ENCODE data around the gene NDUFV1. TPM values are rescaled to one million over a fixed set of nuclear protein-coding genes. Genes with fewer than 3 reads are reported as not detected.

Gene NDUFV1
- polyA plus RNA-seq, 1 experiment = 79.5 TPM

GRCh38 chr11:67583247-67584204, 23.2 kb upstream of the NDUFV1 start, which contains the start of gene GSTP1:
TSS of gene GSTP1 (plus strand) at chr11:67583812. CDS start at chr11:67583844, 32 bp downstream.
- DNase-seq (ENCODE audit: low read depth, low spot score) = peak; percentile 78
- H3K9me3 ChIP-seq (ENCODE audit: control insufficient read depth, insufficient read depth, low read length) = no peaks in the 10 kb centered on the region; the same call in 1 of the 2 replicates
- TF ChIP-seq CTCF (IDR thresholded peaks at IDR 0.05; ENCODE audit: low read depth, low read length) = peak; percentile 51
- H3K27ac ChIP-seq (ENCODE audit: low read depth, low read length) = peak within 1 kb of the TSS; percentile 81
- H3K4me3 ChIP-seq (ENCODE audit: low read depth, low read length) = peak within 1 kb of the TSS; percentile 80
- CTCF ChIA-PET = interaction anchor here (0.6 to 1.2 kb wide), 3 partner anchors 18 to 203 kb away, joined by 3 to 5 read pairs (median 3); partner anchors contain the start of gene NUDT8
- H3K27me3 ChIP-seq (ENCODE audit: control insufficient read depth, insufficient read depth, low read length) = peaks cover 16% of the 10 kb centered on the region
- POLR2A ChIA-PET = interaction anchor here (0.7 to 1.8 kb wide), 6 partner anchors 8 to 199 kb away, joined by 3 to 12 read pairs (median 5); partner anchors contain the start of genes NUDT8 and PPP1CA

GRCh38 chr11:67584205-67584880, 22.4 kb upstream of the NDUFV1 start:
- TF ChIP-seq CTCF (IDR thresholded peaks at IDR 0.05; ENCODE audit: low read depth, low read length) = no peak
- ChIA-PET POLR2A (interaction anchor here (1.0 to 1.8 kb wide), 6 partner anchors 8 to 183 kb away, joined by 3 to 12 read pairs (median 5); partner anchors contain the start of genes NUDT8 and PPP1CA), CTCF (interaction anchor here (0.6 to 1.2 kb wide), 2 partner anchors 19 to 45 kb away, joined by 3 to 5 read pairs; partner anchors contain the start of gene NUDT8)
- Histone ChIP-seq H3K9me3 (ENCODE audit: control insufficient read depth, insufficient read depth, low read length) (no peaks in the 10 kb centered on the region; the same call in 1 of the 2 replicates), H3K27me3 (ENCODE audit: control insufficient read depth, insufficient read depth, low read length) (peaks cover 16% of the 10 kb centered on the region), H3K4me3 (ENCODE audit: low read depth, low read length) (peak overlapping the region; percentile 80), H3K27ac (ENCODE audit: low read depth, low read length) (peak overlapping the region; percentile 81)
- no peak for DNase-seq (ENCODE audit: low read depth, low spot score)

- H3K27ac ChIP-seq (ENCODE audit: low read depth, low read length) = peak overlapping the region; percentile 11
- CTCF ChIA-PET = no interaction called here
These were observed 21.6 kb upstream of the NDUFV1 start for GRCh38 chr11:67584881-67585873.

More at GRCh38 chr11:67584881-67585873, 21.6 kb upstream of the NDUFV1 start:
- H3K4me3 ChIP-seq (ENCODE audit: low read depth, low read length) = peak overlapping the region; percentile 80
- no peak for TF ChIP-seq CTCF (IDR thresholded peaks at IDR 0.05; ENCODE audit: low read depth, low read length)
- POLR2A ChIA-PET = interaction anchor here (1.1 to 1.8 kb wide), 2 partner anchors 21 to 22 kb away, joined by 3 to 12 read pairs; no protein-coding TSS in a partner anchor
- no peaks in the 10 kb centered on the region; the same call in 1 of the 2 replicates for H3K9me3 ChIP-seq (ENCODE audit: control insufficient read depth, insufficient read depth, low read length)
- no peak for DNase-seq (ENCODE audit: low read depth, low spot score)
- H3K27me3 ChIP-seq (ENCODE audit: control insufficient read depth, insufficient read depth, low read length) = peaks cover 10% of the 10 kb centered on the region
